Esophagus mucosa (tissue), 1 donor: ENCODE data around the gene PRRC2A. TPM values are rescaled to one million over a fixed set of nuclear protein-coding genes. Genes with fewer than 3 reads are reported as not detected.
"Not testable (repeated sequence)": the region's sequence is repeated elsewhere in the genome, so short reads cannot be mapped to it uniquely, and the experiment has no call there.

Source experiments
- ATAC-seq: fragments of 200-7000 bp; cut with Tn5 transposase; one replicate; pipeline ENCODE4 v1.9.1; 2020
- total RNA-seq: library from RNA; stranded (reverse); gene quantifications from one replicate; pipeline ENCODE4 v1.2.4, GENCODE V29; 2023
- donor health status: DM: yes; HTN: yes; CAD: no.

Gene PRRC2A
- total RNA-seq, 1 donor from 2014 or later = 103 TPM

- no peak for ATAC-seq
These were observed 34.5 kb upstream of the PRRC2A start, which contains the start of gene LST1 for GRCh38 chr6:31586008-31586407. Gene LST1, plus strand, starts transcription at chr6:31586277. Its CDS starts 1,023 bp downstream, at chr6:31587300.

- peak; percentile 48 for ATAC-seq
These were observed 33.8 kb upstream of the PRRC2A start for GRCh38 chr6:31586599-31587281.

GRCh38 chr6:31587791-31588777, 32.4 kb upstream of the PRRC2A start:
- ATAC-seq = no peak

GRCh38 chr6:31588871-31589650, 31.5 kb upstream of the PRRC2A start:
- ATAC-seq = no peak

- ATAC-seq = not testable (repeated sequence)
These were observed 29.8 kb upstream of the PRRC2A start for GRCh38 chr6:31590691-31591090.

- peak; percentile 32 for ATAC-seq
These were observed 28.1 kb upstream of the PRRC2A start for GRCh38 chr6:31592396-31592771.

GRCh38 chr6:31597006-31597405, 23.5 kb upstream of the PRRC2A start:
- peak; percentile 45 for ATAC-seq

- no peak for ATAC-seq
These were observed 13.2 kb upstream of the PRRC2A start for GRCh38 chr6:31607317-31607716.

- ATAC-seq = no peak
These were observed 10.8 kb upstream of the PRRC2A start for GRCh38 chr6:31609519-31610406.

- no peak for ATAC-seq
These were observed 9.5 kb upstream of the PRRC2A start for GRCh38 chr6:31610968-31611367.

GRCh38 chr6:31614075-31614619, 6.4 kb upstream of the PRRC2A start:
- ATAC-seq = no peak

GRCh38 chr6:31614684-31615578, 5.6 kb upstream of the PRRC2A start, which contains the start of gene AIF1:
Gene AIF1, plus strand, starts transcription at chr6:31615234. Its CDS starts 96 bp downstream, at chr6:31615330.
- no peak for ATAC-seq

- no peak for ATAC-seq
These were observed 4.8 kb upstream of the PRRC2A start for GRCh38 chr6:31615748-31616147.

GRCh38 chr6:31617010-31617409, 3.5 kb upstream of the PRRC2A start:
- ATAC-seq = no peak

GRCh38 chr6:31619805-31620585, 520 bp upstream of the PRRC2A start:
- peak; percentile 92 for ATAC-seq

- no peak for ATAC-seq
These were observed 915 bp downstream of the PRRC2A start for GRCh38 chr6:31621320-31621939.

- ATAC-seq = no peak
These were observed 1.5 kb downstream of the PRRC2A start for GRCh38 chr6:31621991-31622390.

GRCh38 chr6:31622684-31623091, 2.2 kb downstream of the PRRC2A start:
- peak; percentile 2 for ATAC-seq

- ATAC-seq = no peak
These were observed 3.6 kb downstream of the PRRC2A start for GRCh38 chr6:31624070-31624469.
